Astrocyte of the spinal cord (primary cell): Measurements from ENCODE around the gene CHSY1.

Experiments
- DNase-seq: peaks from one replicate; pipeline ENCODE4 v3.0.0; 2011; ENCODE audit warnings: low read depth, low spot score
- H3K4me3 ChIP-seq: 2 replicates; pipeline ENCODE4 v1.5.1; 2011; ENCODE audit warnings: low read depth, mild to moderate bottlenecking, low read length, moderate library complexity
- in situ Hi-C: cut with HindIII; loops from 2 replicates; pipeline ENCODE4 v1.10.0; 2017; ENCODE audit warnings: low sequenced_read_pairs
- TF ChIP-seq, protein P1 (sequence below): IDR thresholded peaks from 2 replicates; pipeline ENCODE4 v1.5.1; 2012; ENCODE audit warnings: low read depth, mild to moderate bottlenecking, low read length, inconsistent platforms

Gene CHSY1

DNA sequence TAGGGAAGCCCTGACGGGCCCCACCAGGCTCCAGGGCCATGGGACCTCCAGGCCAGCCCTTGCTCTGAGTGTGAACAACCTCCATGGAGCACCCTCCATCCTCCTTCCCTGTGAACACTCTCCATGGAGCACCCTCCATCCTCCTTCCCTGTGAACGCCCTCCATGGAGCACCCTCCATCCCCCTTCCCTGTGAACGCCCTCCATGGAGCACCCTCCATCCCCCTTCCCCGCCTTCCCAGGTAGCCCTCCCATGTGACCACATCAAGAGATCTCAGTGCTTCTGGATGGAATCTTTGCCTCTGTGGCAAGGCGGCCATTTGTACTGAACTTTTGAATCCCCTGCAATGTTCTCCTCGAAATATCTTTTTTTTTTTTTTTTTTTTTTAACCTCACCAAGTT lies 66.5 kb downstream of the CHSY1 start:
- in situ Hi-C loops: no loop called here
- no peak overlapping the region for H3K4me3 ChIP-seq
- TF ChIP-seq, protein P1, sequence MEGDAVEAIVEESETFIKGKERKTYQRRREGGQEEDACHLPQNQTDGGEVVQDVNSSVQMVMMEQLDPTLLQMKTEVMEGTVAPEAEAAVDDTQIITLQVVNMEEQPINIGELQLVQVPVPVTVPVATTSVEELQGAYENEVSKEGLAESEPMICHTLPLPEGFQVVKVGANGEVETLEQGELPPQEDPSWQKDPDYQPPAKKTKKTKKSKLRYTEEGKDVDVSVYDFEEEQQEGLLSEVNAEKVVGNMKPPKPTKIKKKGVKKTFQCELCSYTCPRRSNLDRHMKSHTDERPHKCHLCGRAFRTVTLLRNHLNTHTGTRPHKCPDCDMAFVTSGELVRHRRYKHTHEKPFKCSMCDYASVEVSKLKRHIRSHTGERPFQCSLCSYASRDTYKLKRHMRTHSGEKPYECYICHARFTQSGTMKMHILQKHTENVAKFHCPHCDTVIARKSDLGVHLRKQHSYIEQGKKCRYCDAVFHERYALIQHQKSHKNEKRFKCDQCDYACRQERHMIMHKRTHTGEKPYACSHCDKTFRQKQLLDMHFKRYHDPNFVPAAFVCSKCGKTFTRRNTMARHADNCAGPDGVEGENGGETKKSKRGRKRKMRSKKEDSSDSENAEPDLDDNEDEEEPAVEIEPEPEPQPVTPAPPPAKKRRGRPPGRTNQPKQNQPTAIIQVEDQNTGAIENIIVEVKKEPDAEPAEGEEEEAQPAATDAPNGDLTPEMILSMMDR: no peak
- DNase-seq: no peak

- no peak overlapping the region for H3K4me3 ChIP-seq
- in situ Hi-C loops: no loop called here
- TF ChIP-seq, protein P1: no peak
- no peak for DNase-seq
Observed at GRCh38 chr15:101184830-101185229, 67.0 kb downstream of the CHSY1 start.

DNA sequence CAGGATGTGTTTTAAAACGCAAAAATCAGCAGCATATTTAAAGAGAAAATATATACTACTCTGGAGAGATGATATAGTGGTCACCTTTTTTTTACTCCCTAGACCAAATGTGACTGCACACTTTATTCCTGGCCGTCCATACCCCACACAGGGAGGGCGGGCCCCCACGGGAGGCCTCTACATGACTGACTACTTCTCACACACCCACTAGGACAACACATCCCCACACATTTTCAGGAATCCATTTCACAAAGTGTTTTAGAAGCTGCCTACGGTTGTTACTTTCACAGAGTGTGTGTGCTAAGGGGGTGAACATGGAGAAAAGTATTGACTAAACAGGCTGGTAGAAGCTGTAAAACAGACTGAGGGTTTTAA lies 67.9 kb downstream of the CHSY1 start:
- no peak for DNase-seq
- TF ChIP-seq, protein P1: no peak
- in situ Hi-C loops: no loop called here
- H3K4me3 ChIP-seq: no peak overlapping the region

GRCh38 chr15:101183226-101183930 lies 68.5 kb downstream of the CHSY1 start:
- TF ChIP-seq, protein P1: no peak
- H3K4me3 ChIP-seq: no peak overlapping the region
- in situ Hi-C loops: no loop called here
- DNase-seq: no peak

GRCh38 chr15:101182215-101182614 lies 69.6 kb downstream of the CHSY1 start:
- TF ChIP-seq, protein P1: no peak
- H3K4me3 ChIP-seq: no peak overlapping the region
- in situ Hi-C loops: no loop called here
- DNase-seq: no peak

DNA sequence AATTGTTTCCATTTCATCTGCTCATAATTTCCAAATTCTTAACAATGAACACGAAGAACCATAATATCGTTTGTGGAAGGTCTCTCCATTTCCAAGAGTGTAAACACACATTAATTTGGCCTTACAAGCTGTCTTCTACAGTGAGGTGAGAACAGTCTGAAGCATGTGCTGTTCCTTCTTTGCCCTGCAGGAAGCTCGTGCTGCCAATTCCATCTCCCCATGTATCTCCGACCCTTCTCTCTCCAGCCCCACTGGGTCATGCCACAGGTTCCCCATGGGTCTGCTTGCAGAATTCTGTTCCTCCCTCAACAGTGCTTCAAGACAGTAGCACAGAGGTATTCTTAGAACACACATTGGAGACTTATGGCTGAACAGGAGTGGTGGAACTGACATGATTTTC lies 70.5 kb downstream of the CHSY1 start:
- TF ChIP-seq, protein P1: no peak
- DNase-seq: no peak
- H3K4me3 ChIP-seq: no peak overlapping the region
- in situ Hi-C loops: no loop called here
